ENCODE data around the gene MYO1E. TPM values are rescaled to one million over a fixed set of nuclear protein-coding genes. Genes with fewer than 3 reads are reported as not detected.

Gene MYO1E
- total and polyA plus RNA-seq, 2 of the 4 experiments (the other 2 are of a cell fraction): 13.4 to 37.3 TPM

- 100% methylated on average over 1 of the region's 4 CpGs; no CpG with 5 or more reads in 1 of the 2 experiments for WGBS, 2 experiments (ENCODE audit: extremely low coverage in 2 of 2, insufficient read length in 1 of 2)
- Histone ChIP-seq H3K9me1 (ENCODE audit: insufficient read depth, low read length) (no peaks in the 10 kb centered on the region), H3K4me1 (ENCODE audit: control insufficient read depth, insufficient read depth, low read length) (no peaks in the 10 kb centered on the region), H3K9me3 (ENCODE audit: control insufficient read depth, insufficient read depth, low read length) (no peaks in the 10 kb centered on the region), H2AK9ac (replicated peaks; ENCODE audit: low read depth, low read length, poor library complexity) (no peak overlapping the region), H3K79me1 (ENCODE audit: low read depth in 1 of 2, low read length in 2 of 2) (no peaks in the 10 kb centered on the region), H3K27ac (ENCODE audit: insufficient read depth, low read length) (no peak overlapping the region), H3K56ac (ENCODE audit: extremely low read depth, insufficient read depth, low read length) (no peak overlapping the region), H3K23ac (ENCODE audit: low read depth, low read length) (no peak overlapping the region), H4K20me1 (ENCODE audit: insufficient read depth, low read length) (no peaks in the 10 kb centered on the region), H2AK5ac (ENCODE audit: low read depth, low read length) (no peak overlapping the region), H2BK20ac (ENCODE audit: low read depth, low read length) (no peak overlapping the region), H2BK5ac (ENCODE audit: low read depth, low read length, poor library complexity, severe bottlenecking) (no peak overlapping the region), H3K4me3 (ENCODE audit: insufficient read depth, low read depth, low read length) (no peak overlapping the region), H4K91ac (ENCODE audit: insufficient read depth, low read depth, low read length) (no peak overlapping the region), H3K14ac (replicated peaks; ENCODE audit: low read depth, low read length) (no peak overlapping the region), H3K36me3 (ENCODE audit: control insufficient read depth, insufficient read depth, low read length) (no peaks in the 10 kb centered on the region), H2BK120ac (ENCODE audit: low read depth, low read length) (no peak overlapping the region), H3K9ac (ENCODE audit: low read depth, low read length) (no peak overlapping the region), H4K8ac (ENCODE audit: low read depth in 2 of 2, low read length in 2 of 2) (no peak overlapping the region), H2BK15ac (ENCODE audit: low read depth, low read length) (no peak overlapping the region), H3K4me2 (ENCODE audit: low read depth, low read length) (no peak overlapping the region), H3K18ac (ENCODE audit: low read depth, low read length) (no peak overlapping the region), H3K4ac (ENCODE audit: low read depth, low read length) (no peak overlapping the region), H2AFZ (replicated peaks; ENCODE audit: low read length, poor library complexity) (no peak overlapping the region), H4K5ac (ENCODE audit: low read depth, low read length) (no peak overlapping the region), H3K27me3 (ENCODE audit: control insufficient read depth, insufficient read depth, low read length) (peaks cover 21% of the 10 kb centered on the region)
- dilution Hi-C loops (cut with HindIII; ENCODE audit: low sequenced_read_pairs, unreplicated experiment) (no loop called here), in situ Hi-C loops (cut with MboI; ENCODE audit: low sequenced_read_pairs) (no loop called here), intact Hi-C loops (cut with micrococcal nuclease) (loop anchor here (5.0 kb wide), 1 partner anchor 35 kb away; no protein-coding TSS in a partner anchor)
- CTCF ChIA-PET: no interaction called here
- POLR2A ChIA-PET (ENCODE audit: unreplicated experiment): no interaction called here
- no peak for TF ChIP-seq CEBPB (IDR thresholded peaks at IDR 0.05; ENCODE audit: low read depth, low read length)
- no peak for TF ChIP-seq MXI1 (IDR thresholded peaks at IDR 0.05; ENCODE audit: borderline replicate concordance, low read depth, low read length)
- no peak for TF ChIP-seq NFE2L2 (IDR thresholded peaks at IDR 0.05; ENCODE audit: low read depth, low read length)
- TF ChIP-seq, protein P1, sequence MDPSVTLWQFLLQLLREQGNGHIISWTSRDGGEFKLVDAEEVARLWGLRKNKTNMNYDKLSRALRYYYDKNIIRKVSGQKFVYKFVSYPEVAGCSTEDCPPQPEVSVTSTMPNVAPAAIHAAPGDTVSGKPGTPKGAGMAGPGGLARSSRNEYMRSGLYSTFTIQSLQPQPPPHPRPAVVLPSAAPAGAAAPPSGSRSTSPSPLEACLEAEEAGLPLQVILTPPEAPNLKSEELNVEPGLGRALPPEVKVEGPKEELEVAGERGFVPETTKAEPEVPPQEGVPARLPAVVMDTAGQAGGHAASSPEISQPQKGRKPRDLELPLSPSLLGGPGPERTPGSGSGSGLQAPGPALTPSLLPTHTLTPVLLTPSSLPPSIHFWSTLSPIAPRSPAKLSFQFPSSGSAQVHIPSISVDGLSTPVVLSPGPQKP (IDR thresholded peaks at IDR 0.05; ENCODE audit: borderline replicate concordance, low read depth, low read length): no peak
- TF ChIP-seq, protein P2, sequence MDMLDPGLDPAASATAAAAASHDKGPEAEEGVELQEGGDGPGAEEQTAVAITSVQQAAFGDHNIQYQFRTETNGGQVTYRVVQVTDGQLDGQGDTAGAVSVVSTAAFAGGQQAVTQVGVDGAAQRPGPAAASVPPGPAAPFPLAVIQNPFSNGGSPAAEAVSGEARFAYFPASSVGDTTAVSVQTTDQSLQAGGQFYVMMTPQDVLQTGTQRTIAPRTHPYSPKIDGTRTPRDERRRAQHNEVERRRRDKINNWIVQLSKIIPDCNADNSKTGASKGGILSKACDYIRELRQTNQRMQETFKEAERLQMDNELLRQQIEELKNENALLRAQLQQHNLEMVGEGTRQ (IDR thresholded peaks at IDR 0.05; ENCODE audit: low read depth, low read length): no peak
- no peak for TF ChIP-seq MAZ (IDR thresholded peaks at IDR 0.05; ENCODE audit: borderline replicate concordance, low read depth, low read length)
- TF ChIP-seq CHD1 (IDR thresholded peaks at IDR 0.05; ENCODE audit: low read depth, low read length): no peak
- TF ChIP-seq, protein P3, sequence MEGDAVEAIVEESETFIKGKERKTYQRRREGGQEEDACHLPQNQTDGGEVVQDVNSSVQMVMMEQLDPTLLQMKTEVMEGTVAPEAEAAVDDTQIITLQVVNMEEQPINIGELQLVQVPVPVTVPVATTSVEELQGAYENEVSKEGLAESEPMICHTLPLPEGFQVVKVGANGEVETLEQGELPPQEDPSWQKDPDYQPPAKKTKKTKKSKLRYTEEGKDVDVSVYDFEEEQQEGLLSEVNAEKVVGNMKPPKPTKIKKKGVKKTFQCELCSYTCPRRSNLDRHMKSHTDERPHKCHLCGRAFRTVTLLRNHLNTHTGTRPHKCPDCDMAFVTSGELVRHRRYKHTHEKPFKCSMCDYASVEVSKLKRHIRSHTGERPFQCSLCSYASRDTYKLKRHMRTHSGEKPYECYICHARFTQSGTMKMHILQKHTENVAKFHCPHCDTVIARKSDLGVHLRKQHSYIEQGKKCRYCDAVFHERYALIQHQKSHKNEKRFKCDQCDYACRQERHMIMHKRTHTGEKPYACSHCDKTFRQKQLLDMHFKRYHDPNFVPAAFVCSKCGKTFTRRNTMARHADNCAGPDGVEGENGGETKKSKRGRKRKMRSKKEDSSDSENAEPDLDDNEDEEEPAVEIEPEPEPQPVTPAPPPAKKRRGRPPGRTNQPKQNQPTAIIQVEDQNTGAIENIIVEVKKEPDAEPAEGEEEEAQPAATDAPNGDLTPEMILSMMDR (conservative IDR thresholded peaks at IDR 0.05; ENCODE audit: low read depth, low read length): no peak
- no peak for TF ChIP-seq POLR2A (IDR thresholded peaks at IDR 0.05; ENCODE audit: low read depth, low read length)
- no peak for TF ChIP-seq BHLHE40 (IDR thresholded peaks at IDR 0.05; ENCODE audit: low read depth, low read length)
- no peak for TF ChIP-seq FOS (IDR thresholded peaks at IDR 0.05; ENCODE audit: low read depth, low read length)
- ATAC-seq (ENCODE audit: low read depth): no peak
- no TSS peak for BruUV-seq (replicated peaks)
- DNase-seq: no peak
Measured at GRCh38 chr15:59416816-59417215, 44.1 kb upstream of the MYO1E start.

Measured in IMR-90 (cell line).